ENCODE data around the gene DEFB126. TPM values are rescaled to one million over a fixed set of nuclear protein-coding genes. Genes with fewer than 3 reads are reported as not detected.

Gene DEFB126
- total and polyA plus RNA-seq, 9 of the 15 experiments (the other 6 are each of a cell fraction or from before 2014, with no cell fraction given) = not detected

GRCh38 chr20:142290-142689 lies at the start of gene DEFB126 (continued):
- TF ChIP-seq REST (IDR thresholded peaks at IDR 0.05; ENCODE audit: borderline replicate concordance) (no peak), REST (CRISPR knock-in tag; IDR thresholded peaks at IDR 0.05; ENCODE audit: low read depth) (no peak), ZNF384 (IDR thresholded peaks at IDR 0.05; ENCODE audit: low read depth, low read length) (no peak), ILK (tag; IDR thresholded peaks at IDR 0.05; ENCODE audit: borderline replicate concordance, low read depth) (no peak), TRIM25 (IDR thresholded peaks at IDR 0.05; ENCODE audit: borderline replicate concordance) (no peak)
